ENCODE measurements around the gene LSM4. TPM values are rescaled to one million over a fixed set of nuclear protein-coding genes. Genes with fewer than 3 reads are reported as not detected.
"Not testable (repeated sequence)": the region's sequence is repeated elsewhere in the genome, so short reads cannot be mapped to it uniquely, and the experiment has no call there.

Gene LSM4
- total and polyA plus RNA-seq, 4 donors, result 32.2 to 91.8 (median 46.5) TPM

DNA sequence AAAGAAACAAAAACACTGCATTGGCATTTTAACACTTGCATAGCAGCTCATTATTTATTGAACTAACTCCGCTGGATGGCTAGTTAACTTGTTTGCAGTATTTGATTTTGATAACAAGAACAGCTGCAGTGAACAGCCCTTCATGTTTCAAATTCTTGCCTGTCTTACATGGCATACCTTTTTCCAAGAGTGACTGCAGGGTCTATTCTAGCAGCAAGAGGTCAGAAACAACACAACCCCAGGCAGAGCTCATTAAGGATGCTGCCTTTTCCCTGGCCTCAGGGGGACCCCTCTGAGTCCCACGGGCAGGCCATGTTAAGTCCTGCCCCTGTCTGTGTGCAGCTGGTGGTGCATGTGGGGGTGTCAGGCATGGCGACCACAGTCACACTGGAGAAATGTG lies 34.2 kb upstream of the LSM4 start:
- Histone ChIP-seq H3K4me1 (ENCODE audit: control insufficient read depth in 1 of 2, insufficient read depth in 2 of 2, low read length in 2 of 2) (no peaks in the 10 kb centered on the region), H3K9me3 (ENCODE audit: control insufficient read depth, low read length) (no peaks in the 10 kb centered on the region), H3K4me3 (ENCODE audit: low read length in 2 of 2) (no peak overlapping the region), H3K27me3 (ENCODE audit: control insufficient read depth in 1 of 2, insufficient read depth in 2 of 2, low read length in 1 of 2) (no peaks in the 10 kb centered on the region), H3K27ac (ENCODE audit: low read depth in 1 of 2, low read length in 2 of 2) (no peak overlapping the region), H3K36me3 (ENCODE audit: control insufficient read depth in 1 of 2, insufficient read depth in 2 of 2, low read length in 1 of 2) (no peaks in the 10 kb centered on the region)
- intact Hi-C loops (cut with DNase I), result no loop called here
- DNase-seq (no peak), ATAC-seq (ENCODE audit: low FRiP score) (no peak)
- 93 to 100% methylated on average over 3 of the region's 3 CpGs for WGBS, 2 donors

DNA sequence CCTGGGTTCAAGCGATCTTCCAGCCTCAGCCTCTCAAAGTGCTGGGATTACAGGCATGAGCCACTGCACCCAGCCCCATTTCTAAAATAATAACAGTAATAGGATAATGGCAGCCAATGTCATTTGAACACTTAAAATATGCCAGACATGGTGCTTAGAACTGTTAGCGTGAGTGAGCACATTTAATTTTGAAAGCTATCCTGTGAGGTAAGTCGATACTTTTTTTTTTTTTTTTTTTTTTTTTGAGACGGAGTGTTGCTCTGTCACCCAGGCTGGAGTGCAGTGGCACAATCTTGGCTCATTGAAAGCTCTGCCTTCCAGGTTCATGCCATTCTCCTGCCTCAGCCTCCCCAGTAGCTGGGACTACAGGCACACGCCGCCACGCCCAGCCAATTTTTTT lies 31.9 kb upstream of the LSM4 start:
- 95 to 96% methylated on average over 6 to 7 of the region's 7 CpGs for WGBS, 2 donors
- H3K4me1 ChIP-seq (ENCODE audit: control insufficient read depth in 1 of 2, insufficient read depth in 2 of 2, low read length in 2 of 2); H3K27me3 ChIP-seq (ENCODE audit: control insufficient read depth in 1 of 2, insufficient read depth in 2 of 2, low read length in 1 of 2); H3K36me3 ChIP-seq (ENCODE audit: control insufficient read depth in 1 of 2, insufficient read depth in 2 of 2, low read length in 1 of 2); DNase-seq; ATAC-seq (ENCODE audit: low FRiP score); H3K9me3 ChIP-seq (ENCODE audit: control insufficient read depth, low read length); H3K27ac ChIP-seq (ENCODE audit: low read depth in 1 of 2, low read length in 2 of 2); H3K4me3 ChIP-seq (ENCODE audit: low read length in 2 of 2): not testable (repeated sequence)
- intact Hi-C loops (cut with DNase I), result loop anchor here in 1 of 2 donors (5.0 kb wide), 1 partner anchor 33 kb away; the partner anchor contains the start of gene GDF15

DNA sequence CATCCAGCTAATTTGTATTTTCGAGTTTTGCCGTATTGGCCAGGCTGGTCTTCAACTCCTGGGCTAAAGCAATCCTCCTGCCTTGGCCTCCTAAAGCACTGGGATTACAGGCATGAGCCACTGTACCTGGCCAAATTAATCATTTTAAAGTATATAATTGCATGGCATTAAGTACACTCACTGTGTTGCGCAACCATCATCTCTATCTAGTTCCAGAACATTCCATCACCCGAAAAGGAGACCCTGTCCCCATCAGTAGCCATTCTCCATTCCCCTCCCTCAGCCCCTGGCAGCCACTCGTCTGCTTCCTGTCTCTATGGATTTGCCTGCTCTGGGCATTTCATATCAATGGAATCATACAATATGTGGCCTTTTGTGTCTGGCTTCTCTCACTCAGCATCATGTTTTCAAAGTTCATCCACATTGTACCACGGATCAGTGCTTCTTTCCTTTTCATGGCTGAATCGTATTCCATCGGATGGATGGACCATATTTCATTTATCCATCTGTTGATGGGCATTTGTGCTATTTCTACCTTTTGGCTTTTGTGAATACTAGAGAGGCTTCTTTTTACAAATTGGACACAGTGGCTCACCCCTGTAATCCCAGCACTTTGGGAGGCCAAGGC lies 30.6 kb upstream of the LSM4 start:
- Histone ChIP-seq H3K36me3 (ENCODE audit: control insufficient read depth in 1 of 2, insufficient read depth in 2 of 2, low read length in 1 of 2) (no peaks in the 10 kb centered on the region), H3K4me3 (ENCODE audit: low read length in 2 of 2) (no peak overlapping the region), H3K27ac (ENCODE audit: low read depth in 1 of 2, low read length in 2 of 2) (no peak overlapping the region), H3K27me3 (ENCODE audit: control insufficient read depth in 1 of 2, insufficient read depth in 2 of 2, low read length in 1 of 2) (no peaks in the 10 kb centered on the region), H3K9me3 (ENCODE audit: control insufficient read depth, low read length) (no peaks in the 10 kb centered on the region), H3K4me1 (ENCODE audit: control insufficient read depth in 1 of 2, insufficient read depth in 2 of 2, low read length in 2 of 2) (no peaks in the 10 kb centered on the region)
- WGBS, 2 donors, result 93 to 95% methylated on average over 8 of the region's 8 CpGs
- intact Hi-C loops (cut with DNase I), result loop anchor here in 1 of 2 donors (5.0 kb wide), 1 partner anchor 34 kb away; the partner anchor contains the start of gene GDF15
- DNase-seq (no peak), ATAC-seq (ENCODE audit: low FRiP score) (no peak)

DNA sequence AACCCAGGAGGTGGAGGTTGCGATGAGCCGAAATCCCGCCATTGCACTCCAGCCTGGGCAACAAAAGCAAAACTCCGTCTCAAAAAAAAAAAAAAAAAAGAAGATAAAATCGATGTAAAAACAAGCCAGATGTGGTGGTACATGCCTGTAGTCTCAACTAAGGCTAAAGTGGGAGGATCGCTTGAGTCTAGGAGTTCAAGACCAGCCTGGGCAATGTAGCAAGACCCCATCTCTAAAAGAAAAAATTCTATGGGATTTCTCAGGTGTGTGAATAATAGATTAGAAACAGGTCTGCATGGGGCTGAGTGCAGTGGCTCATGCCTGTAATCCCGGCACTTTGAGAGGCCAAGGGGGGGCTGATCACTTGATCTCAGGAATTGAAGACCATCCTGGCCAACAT lies 28.7 kb upstream of the LSM4 start:
- Histone ChIP-seq H3K9me3 (ENCODE audit: control insufficient read depth, low read length) (no peaks in the 10 kb centered on the region), H3K4me1 (ENCODE audit: control insufficient read depth in 1 of 2, insufficient read depth in 2 of 2, low read length in 2 of 2) (no peaks in the 10 kb centered on the region), H3K4me3 (ENCODE audit: low read length in 2 of 2) (no peak overlapping the region), H3K36me3 (ENCODE audit: control insufficient read depth in 1 of 2, insufficient read depth in 2 of 2, low read length in 1 of 2) (no peaks in the 10 kb centered on the region), H3K27ac (ENCODE audit: low read depth in 1 of 2, low read length in 2 of 2) (no peak overlapping the region), H3K27me3 (ENCODE audit: control insufficient read depth in 1 of 2, insufficient read depth in 2 of 2, low read length in 1 of 2) (no peaks in the 10 kb centered on the region)
- 91 to 94% methylated on average over 7 of the region's 7 CpGs for WGBS, 2 donors
- ATAC-seq (ENCODE audit: low FRiP score) (no peak), DNase-seq (no peak)
- intact Hi-C loops (cut with DNase I), result loop anchor here in 1 of 2 donors (5.0 kb wide), 1 partner anchor 36 kb away; the partner anchor contains the start of gene GDF15

DNA sequence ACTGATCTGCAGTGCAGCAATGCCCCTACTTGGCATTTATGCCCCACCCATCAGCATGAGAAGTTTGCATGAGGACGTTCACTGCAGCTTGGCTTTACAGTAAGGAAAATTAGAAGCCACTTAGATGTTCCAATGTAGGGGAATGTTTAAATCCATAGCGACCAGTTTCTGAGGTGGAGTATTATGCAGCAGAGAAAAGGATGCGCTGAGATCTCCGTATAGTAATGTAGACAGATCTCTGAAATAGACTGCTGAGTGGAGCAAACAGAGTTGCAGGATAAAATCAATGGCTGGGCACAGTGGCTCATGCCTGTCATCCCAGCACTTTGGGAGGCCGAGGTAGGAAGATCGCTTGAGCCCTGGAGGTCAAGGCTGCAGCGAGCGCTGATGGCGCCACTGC lies 27.6 kb upstream of the LSM4 start:
- H3K36me3 ChIP-seq (ENCODE audit: control insufficient read depth in 1 of 2, insufficient read depth in 2 of 2, low read length in 1 of 2), result no peaks in the 10 kb centered on the region
- intact Hi-C loops (cut with DNase I), result loop anchor here in 1 of 2 donors (5.0 kb wide), 1 partner anchor 37 kb away; the partner anchor contains the start of gene GDF15
- H3K27ac ChIP-seq (ENCODE audit: low read depth in 1 of 2, low read length in 2 of 2), result no peak overlapping the region
- H3K27me3 ChIP-seq (ENCODE audit: control insufficient read depth in 1 of 2, insufficient read depth in 2 of 2, low read length in 1 of 2), result no peaks in the 10 kb centered on the region
- no peak for DNase-seq
- WGBS, 2 donors, result 87% methylated on average over 9 of the region's 9 CpGs
- no peaks in the 10 kb centered on the region for H3K9me3 ChIP-seq (ENCODE audit: control insufficient read depth, low read length)
- no peak overlapping the region for H3K4me3 ChIP-seq (ENCODE audit: low read length in 2 of 2)
- ATAC-seq (ENCODE audit: low FRiP score), result no peak
- no peaks in the 10 kb centered on the region for H3K4me1 ChIP-seq (ENCODE audit: control insufficient read depth in 1 of 2, insufficient read depth in 2 of 2, low read length in 2 of 2)

DNA sequence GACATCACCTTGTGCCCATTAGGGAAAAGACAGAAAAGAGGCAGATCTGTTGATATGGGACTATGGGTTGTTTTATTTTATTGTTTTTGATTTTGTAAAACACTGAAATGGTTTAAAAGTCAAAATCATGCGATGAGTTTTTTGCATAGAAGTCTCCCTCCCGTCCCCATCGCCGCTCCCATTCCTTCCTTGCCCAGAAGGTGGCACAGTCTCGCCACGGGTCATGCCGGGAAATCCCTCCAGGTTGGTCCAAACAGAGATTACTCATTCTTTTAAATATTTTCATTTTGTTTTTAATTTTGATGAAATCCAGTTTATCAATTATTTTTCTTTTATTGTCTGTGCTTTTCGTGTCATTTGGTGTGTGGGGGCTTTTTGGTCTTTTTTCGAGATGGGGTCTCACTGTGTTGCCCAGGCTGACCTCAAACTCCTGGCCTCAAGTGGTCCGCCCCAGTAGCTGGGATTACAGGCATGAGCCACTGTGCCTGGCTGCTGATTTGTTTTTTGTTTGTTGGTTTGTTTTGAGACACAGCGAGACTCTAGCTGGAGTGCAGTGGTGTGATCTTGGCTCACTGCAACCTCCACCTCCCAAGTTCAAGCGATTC lies 26.8 kb upstream of the LSM4 start:
- 49 to 50% methylated on average over 12 of the region's 12 CpGs for WGBS, 2 donors
- DNase-seq (peak; percentile 73 to 86), ATAC-seq (ENCODE audit: low FRiP score) (no peak)
- no peaks in the 10 kb centered on the region for H3K9me3 ChIP-seq (ENCODE audit: control insufficient read depth, low read length)
- H3K36me3 ChIP-seq (ENCODE audit: control insufficient read depth in 1 of 2, insufficient read depth in 2 of 2, low read length in 1 of 2), result no peaks in the 10 kb centered on the region
- no peaks in the 10 kb centered on the region for H3K27me3 ChIP-seq (ENCODE audit: control insufficient read depth in 1 of 2, insufficient read depth in 2 of 2, low read length in 1 of 2)
- no peak overlapping the region for H3K4me3 ChIP-seq (ENCODE audit: low read length in 2 of 2)
- no peak overlapping the region for H3K27ac ChIP-seq (ENCODE audit: low read depth in 1 of 2, low read length in 2 of 2)
- intact Hi-C loops (cut with DNase I), result loop anchor here (2.0 to 5.0 kb wide), 3 partner anchors 38 to 63 kb away; partner anchors contain the start of gene GDF15 (in 1 of the 2)
- H3K4me1 ChIP-seq (ENCODE audit: control insufficient read depth in 1 of 2, insufficient read depth in 2 of 2, low read length in 2 of 2), result no peaks in the 10 kb centered on the region

DNA sequence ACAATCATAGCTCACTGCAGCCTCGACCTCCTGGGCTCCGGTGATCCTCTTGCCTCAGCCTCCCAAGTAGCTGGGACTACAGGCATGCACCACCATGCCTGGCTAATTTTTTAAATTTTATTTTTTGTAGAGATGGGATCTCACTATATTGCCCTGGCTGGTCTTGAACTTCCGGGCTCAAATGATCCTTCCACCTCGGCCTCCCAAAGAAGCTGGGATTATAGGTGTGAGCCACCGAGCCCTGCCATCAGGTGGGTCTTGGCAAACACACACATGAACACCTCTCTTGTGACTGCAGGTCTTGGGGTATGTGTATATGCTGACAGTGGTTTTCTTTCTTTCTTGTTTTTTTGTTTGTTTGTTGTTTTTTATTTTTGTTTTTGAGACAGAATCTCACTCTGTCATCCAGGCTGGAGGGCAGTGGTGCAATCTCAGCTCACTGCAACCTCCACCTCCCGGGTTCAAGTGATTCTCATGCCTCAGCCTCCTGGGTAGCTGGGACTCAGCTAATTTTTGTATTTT lies 26.0 kb upstream of the LSM4 start:
- H3K4me1 ChIP-seq (ENCODE audit: control insufficient read depth in 1 of 2, insufficient read depth in 2 of 2, low read length in 2 of 2); DNase-seq; H3K4me3 ChIP-seq (ENCODE audit: low read length in 2 of 2); ATAC-seq (ENCODE audit: low FRiP score); H3K36me3 ChIP-seq (ENCODE audit: control insufficient read depth in 1 of 2, insufficient read depth in 2 of 2, low read length in 1 of 2); H3K27me3 ChIP-seq (ENCODE audit: control insufficient read depth in 1 of 2, insufficient read depth in 2 of 2, low read length in 1 of 2); H3K9me3 ChIP-seq (ENCODE audit: control insufficient read depth, low read length); H3K27ac ChIP-seq (ENCODE audit: low read depth in 1 of 2, low read length in 2 of 2): not testable (repeated sequence)
- 85 to 89% methylated on average over 6 of the region's 6 CpGs for WGBS, 2 donors
- intact Hi-C loops (cut with DNase I), result loop anchor here (2.0 kb wide), 2 partner anchors 62 to 64 kb away; no protein-coding TSS in a partner anchor

DNA sequence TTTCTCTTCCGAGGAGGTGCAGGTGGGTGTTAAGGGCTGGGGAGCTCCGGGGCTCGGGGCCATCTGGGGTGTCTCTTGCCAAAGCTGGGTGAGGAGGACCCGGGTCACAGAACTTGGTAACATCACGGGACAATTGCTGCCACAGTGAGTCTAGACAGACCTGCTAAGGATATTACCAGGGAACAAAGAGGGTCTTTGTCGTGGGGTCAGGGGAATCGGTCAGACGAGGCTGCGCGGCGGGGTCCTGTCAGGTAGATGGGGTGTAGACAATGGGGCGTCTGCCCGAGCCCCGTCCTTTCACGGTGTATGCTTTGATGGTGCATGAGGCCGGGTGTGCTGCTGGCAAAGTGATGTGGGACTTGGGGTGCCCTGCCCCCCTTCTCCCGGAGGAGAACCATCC lies 25.3 kb upstream of the LSM4 start:
- WGBS, 2 donors, result 88 to 91% methylated on average over 17 of the region's 17 CpGs
- H3K9me3 ChIP-seq (ENCODE audit: control insufficient read depth, low read length), result no peaks in the 10 kb centered on the region
- no peaks in the 10 kb centered on the region for H3K4me1 ChIP-seq (ENCODE audit: control insufficient read depth in 1 of 2, insufficient read depth in 2 of 2, low read length in 2 of 2)
- no peaks in the 10 kb centered on the region for H3K27me3 ChIP-seq (ENCODE audit: control insufficient read depth in 1 of 2, insufficient read depth in 2 of 2, low read length in 1 of 2)
- H3K36me3 ChIP-seq (ENCODE audit: control insufficient read depth in 1 of 2, insufficient read depth in 2 of 2, low read length in 1 of 2), result no peaks in the 10 kb centered on the region
- DNase-seq (no peak), ATAC-seq (ENCODE audit: low FRiP score) (no peak)
- no peak overlapping the region for H3K4me3 ChIP-seq (ENCODE audit: low read length in 2 of 2)
- intact Hi-C loops (cut with DNase I), result loop anchor here (2.0 kb wide), 2 partner anchors 63 to 65 kb away; no protein-coding TSS in a partner anchor
- no peak overlapping the region for H3K27ac ChIP-seq (ENCODE audit: low read depth in 1 of 2, low read length in 2 of 2)

DNA sequence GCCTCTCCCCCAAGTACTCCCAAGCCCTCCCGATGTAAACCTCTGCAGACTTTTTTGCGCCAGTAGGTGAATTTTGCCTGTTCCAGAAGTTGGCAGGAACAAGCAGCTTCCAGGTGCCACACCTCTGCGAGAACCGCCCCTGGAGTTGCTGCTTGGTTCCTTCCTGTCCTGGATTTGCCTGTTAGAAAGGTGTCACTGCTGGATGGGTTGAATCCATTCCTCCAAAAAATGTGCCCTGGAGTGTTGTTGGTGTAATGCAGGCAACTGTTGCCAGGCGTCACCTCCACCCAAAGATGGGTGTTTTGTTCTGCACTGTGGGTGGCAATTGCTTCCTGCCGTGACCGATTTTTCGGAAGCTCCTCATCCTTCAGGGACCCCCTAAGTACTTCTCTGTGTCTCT lies 23.2 kb upstream of the LSM4 start:
- no peaks in the 10 kb centered on the region for H3K36me3 ChIP-seq (ENCODE audit: control insufficient read depth in 1 of 2, insufficient read depth in 2 of 2, low read length in 1 of 2)
- H3K4me3 ChIP-seq (ENCODE audit: low read length in 2 of 2), result no peak overlapping the region
- 79 to 81% methylated on average over 8 of the region's 8 CpGs for WGBS, 2 donors
- no peaks in the 10 kb centered on the region for H3K4me1 ChIP-seq (ENCODE audit: control insufficient read depth in 1 of 2, insufficient read depth in 2 of 2, low read length in 2 of 2)
- no peaks in the 10 kb centered on the region for H3K9me3 ChIP-seq (ENCODE audit: control insufficient read depth, low read length)
- no peaks in the 10 kb centered on the region for H3K27me3 ChIP-seq (ENCODE audit: control insufficient read depth in 1 of 2, insufficient read depth in 2 of 2, low read length in 1 of 2)
- intact Hi-C loops (cut with DNase I), result no loop called here
- ATAC-seq (ENCODE audit: low FRiP score), result no peak
- no peak overlapping the region for H3K27ac ChIP-seq (ENCODE audit: low read depth in 1 of 2, low read length in 2 of 2)
- DNase-seq, result no peak
